GM23248 (cell line): ENCODE results near the gene SCN3A.

Source experiments
- EZH2 ChIP-seq: fragments of 200-600 bp; sonication (generic); IDR thresholded peaks from 2 replicates; pipeline ENCODE4 v1.6.1; 2018; ENCODE audit warnings: antibody characterized with exemption, mild to moderate bottlenecking; ENCODE audit not compliant: insufficient read depth, poor library complexity, severe bottlenecking
- EZH2phosphoT487 ChIP-seq: fragments of 200-600 bp; sonication (generic); IDR thresholded peaks from 2 replicates; pipeline ENCODE4 v1.6.1; 2018; ENCODE audit warnings: antibody characterized with exemption, moderate library complexity, mild to moderate bottlenecking, low read depth; ENCODE audit not compliant: insufficient read depth

GRCh38 chr2:165144315-165144714 lies 59.5 kb downstream of the SCN3A start:
- TF ChIP-seq EZH2 (no peak), EZH2phosphoT487 (no peak)
